Gastrocnemius medialis (tissue), 4 donors: ENCODE measurements around the gene P2RY2. TPM values are rescaled to one million over a fixed set of nuclear protein-coding genes. Genes with fewer than 3 reads are reported as not detected.

Experiments
- ATAC-seq, 2 donors: fragments of 150-250 bp; one replicate each; pipeline ENCODE4 v1.9.1; 2016
- DNase-seq, 2 donors: peaks; one replicate each; pipeline ENCODE4 v3.0.0-alpha.2; 2019
- H3K27ac ChIP-seq, 4 donors: fragments of 200-600 bp; sonication (generic); 1 replicate in 1 of 4; 2 replicates in 3 of 4; pipeline ENCODE4 v1.5.1; 2016 to 2018; ENCODE audit warnings: mild to moderate bottlenecking in 2 of 4, moderate library complexity in 1 of 4
- H3K27me3 ChIP-seq, 3 donors: fragments of 200-600 bp; sonication (generic) in 2 of 3; 1 replicate in 1 of 3; 2 replicates in 2 of 3; pipeline versions ENCODE4 v1.5.1 to v1.6.0; 2016 to 2019; ENCODE audit warnings: mild to moderate bottlenecking in 1 of 3, moderate library complexity in 1 of 3
- H3K36me3 ChIP-seq, 2 donors: fragments of 200-600 bp; sonication (generic) in 1 of 2; one replicate each; pipeline ENCODE4 v1.5.1; 2017 to 2018
- H3K4me1 ChIP-seq, 2 donors: fragments of 200-600 bp; sonication (generic) in 1 of 2; one replicate each; pipeline ENCODE4 v1.5.1; 2016 to 2017; ENCODE audit warnings: mild to moderate bottlenecking in 2 of 2
- H3K4me3 ChIP-seq, 4 donors: fragments of 200-600 bp; sonication (generic) in 3 of 4; 1 replicate in 1 of 4; 2 replicates in 3 of 4; pipeline ENCODE4 v1.5.1; 2016 to 2019; ENCODE audit warnings: mild to moderate bottlenecking in 2 of 4
- H3K9me3 ChIP-seq, 3 donors: fragments of 200-600 bp; sonication (generic) in 2 of 3; 1 replicate in 1 of 3; 2 replicates in 2 of 3; pipeline ENCODE4 v1.5.1; 2016 to 2019
- POLR2A ChIP-seq, 2 donors: fragments of 450-650 bp; IDR thresholded peaks; one replicate each; pipeline ENCODE4 v1.6.1; 2017; ENCODE audit warnings: antibody characterized with exemption in 2 of 2, mild to moderate bottlenecking in 2 of 2, moderate library complexity in 2 of 2
- in situ Hi-C, 4 donors: fragments of 200-750 bp; cut with MboI; loops; one replicate each; pipeline versions ENCODE4 v1.15.0 to v1.8.0; 2017; ENCODE audit warnings: low sequenced_read_pairs in 4 of 4
- intact Hi-C: fragments of 100-400 bp; cut with DNase I; formaldehyde crosslinking; loops from one replicate; pipeline ENCODE4 v1.15.1; 2023; ENCODE audit warnings: low total_unique reads
- total RNA-seq, 4 donors: library from RNA; depleted of rRNA; stranded (reverse); fragments of >200 nt; gene quantifications; one replicate each; pipeline versions ENCODE4 v1.1.0 to v1.2.3, GENCODE V29; 2016
- TF ChIP-seq, protein P1 (sequence below), 5 experiments: fragments of 450-650 bp in 3 of 5; fragments of 200-600 bp in 2 of 5; sonication (generic) in 2 of 5; IDR thresholded peaks in 4 of 5; conservative IDR thresholded peaks in 1 of 5; 1 replicate in 4 of 5; 2 replicates in 1 of 5; pipeline ENCODE4 v1.5.1; 2016 to 2019; ENCODE audit warnings: antibody characterized with exemption in 5 of 5, mild to moderate bottlenecking in 3 of 5, moderate library complexity in 3 of 5

P2RY2 gene
- total RNA-seq, 4 donors from 2014 or later = 21.8 to 52.6 (median 44.5) TPM

DNA sequence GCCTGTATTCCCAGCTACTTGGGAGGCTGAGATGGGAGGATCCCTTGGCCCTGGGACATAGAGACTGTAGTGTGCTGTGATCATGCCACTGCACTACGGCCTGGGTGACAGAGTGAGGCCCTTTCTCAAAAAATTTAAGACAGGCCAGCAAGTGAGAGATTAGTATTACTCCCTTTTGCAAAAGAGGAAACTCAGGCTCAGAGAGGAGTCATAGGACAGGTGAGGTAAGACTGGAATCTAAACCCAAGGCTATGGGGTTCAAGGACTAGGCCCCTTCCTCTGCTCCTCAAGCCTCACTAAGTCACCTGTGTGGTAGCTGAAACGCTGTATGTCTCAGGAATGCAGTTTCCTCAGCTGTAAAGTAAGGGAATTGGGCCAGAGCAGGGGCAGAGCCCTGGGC, 1.6 kb upstream of the P2RY2 start:
- TF ChIP-seq, protein P1, sequence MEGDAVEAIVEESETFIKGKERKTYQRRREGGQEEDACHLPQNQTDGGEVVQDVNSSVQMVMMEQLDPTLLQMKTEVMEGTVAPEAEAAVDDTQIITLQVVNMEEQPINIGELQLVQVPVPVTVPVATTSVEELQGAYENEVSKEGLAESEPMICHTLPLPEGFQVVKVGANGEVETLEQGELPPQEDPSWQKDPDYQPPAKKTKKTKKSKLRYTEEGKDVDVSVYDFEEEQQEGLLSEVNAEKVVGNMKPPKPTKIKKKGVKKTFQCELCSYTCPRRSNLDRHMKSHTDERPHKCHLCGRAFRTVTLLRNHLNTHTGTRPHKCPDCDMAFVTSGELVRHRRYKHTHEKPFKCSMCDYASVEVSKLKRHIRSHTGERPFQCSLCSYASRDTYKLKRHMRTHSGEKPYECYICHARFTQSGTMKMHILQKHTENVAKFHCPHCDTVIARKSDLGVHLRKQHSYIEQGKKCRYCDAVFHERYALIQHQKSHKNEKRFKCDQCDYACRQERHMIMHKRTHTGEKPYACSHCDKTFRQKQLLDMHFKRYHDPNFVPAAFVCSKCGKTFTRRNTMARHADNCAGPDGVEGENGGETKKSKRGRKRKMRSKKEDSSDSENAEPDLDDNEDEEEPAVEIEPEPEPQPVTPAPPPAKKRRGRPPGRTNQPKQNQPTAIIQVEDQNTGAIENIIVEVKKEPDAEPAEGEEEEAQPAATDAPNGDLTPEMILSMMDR (IDR thresholded peaks at IDR 0.05 in 4 of 5, conservative IDR thresholded peaks at IDR 0.05 in 1 of 5) = no peak
- no peak for TF ChIP-seq POLR2A (IDR thresholded peaks at IDR 0.05)
- Histone ChIP-seq H3K9me3 (no peaks in the 10 kb centered on the region), H3K4me3 (no peak overlapping the region), H3K27ac (peak overlapping the region; percentile 85 to 97 (median 94)), H3K27me3 (no peaks in the 10 kb centered on the region), H3K36me3 (no peaks in the 10 kb centered on the region), H3K4me1 (peaks cover 63 to 82% of the 10 kb centered on the region in 2 donors)
- peak in 1 of 2 donors; percentile 26 for DNase-seq
- no peak for ATAC-seq
- in situ Hi-C loops (no loop called here), intact Hi-C loops (no loop called here)

DNA sequence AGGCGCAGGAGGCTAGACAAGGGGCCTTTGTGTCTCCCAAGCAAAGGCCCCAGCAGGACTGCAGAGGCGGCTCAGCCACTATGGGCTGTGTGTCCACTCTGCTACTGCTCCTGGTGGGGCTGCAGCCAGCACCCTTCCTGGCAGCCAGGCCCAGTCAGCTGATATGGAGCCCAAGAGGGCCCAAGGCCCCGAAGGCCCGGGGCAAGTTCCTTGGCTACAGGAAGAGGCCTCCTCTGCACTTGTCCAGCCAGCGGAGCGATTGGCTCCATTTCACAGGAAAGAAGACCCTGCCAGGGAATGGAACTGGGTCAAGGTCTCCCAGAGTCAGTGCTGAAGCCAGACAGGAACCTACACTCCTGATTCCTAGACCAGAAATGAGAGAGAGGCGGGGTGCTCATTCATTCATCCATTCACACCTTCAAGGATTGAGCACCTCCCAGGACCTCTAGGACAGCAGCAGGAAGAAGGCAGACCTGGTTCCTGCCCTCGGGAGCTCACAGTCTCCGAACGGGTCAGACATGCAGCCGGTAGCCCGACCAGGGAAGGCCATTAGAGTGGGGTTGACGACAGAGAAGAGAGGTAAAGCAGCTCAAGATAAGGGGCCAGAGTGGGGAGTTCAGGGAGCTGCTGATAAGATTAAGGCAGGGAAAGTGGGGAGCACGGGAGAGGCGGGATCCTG, 811 bp upstream of the P2RY2 start:
- peak overlapping the region; percentile 85 to 97 (median 94) for H3K27ac ChIP-seq
- TF ChIP-seq, protein P1 (IDR thresholded peaks at IDR 0.05 in 4 of 5, conservative IDR thresholded peaks at IDR 0.05 in 1 of 5) = no peak
- TF ChIP-seq POLR2A (IDR thresholded peaks at IDR 0.05) = peak in 1 of 2 donors; percentile 11

DNA sequence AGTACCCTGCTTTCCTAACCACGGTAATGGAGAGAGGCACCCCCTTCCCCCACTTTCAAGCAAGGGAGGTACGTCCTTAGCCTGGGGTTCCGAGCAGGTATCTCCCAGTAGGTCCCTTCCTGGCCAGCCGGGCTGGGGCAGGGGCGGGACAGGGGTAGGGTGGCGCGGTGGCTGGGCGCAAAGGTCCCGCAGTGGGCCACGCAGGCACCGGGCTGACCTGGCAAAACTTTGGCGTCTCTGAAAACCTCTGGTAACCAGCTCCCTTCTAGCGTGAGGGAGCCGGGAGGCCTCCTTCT, 323 bp upstream of the P2RY2 start:
- H3K4me1 ChIP-seq = peaks cover 71 to 85% of the 10 kb centered on the region in 2 donors
- no peaks in the 10 kb centered on the region for H3K36me3 ChIP-seq
- H3K27me3 ChIP-seq = no peaks in the 10 kb centered on the region
- ATAC-seq = peak; percentile 5 to 8
- in situ Hi-C loops = no loop called here
- peak overlapping the region; percentile 62 to 78 (median 70) for H3K4me3 ChIP-seq
- no peak for DNase-seq
- intact Hi-C loops = loop anchor here (1.0 kb wide), 1 partner anchor 19 kb away; no protein-coding TSS in a partner anchor
- H3K9me3 ChIP-seq = no peaks in the 10 kb centered on the region
- TF ChIP-seq, protein P1 (IDR thresholded peaks at IDR 0.05 in 4 of 5, conservative IDR thresholded peaks at IDR 0.05 in 1 of 5) = no peak
- TF ChIP-seq POLR2A (IDR thresholded peaks at IDR 0.05) = no peak
- H3K27ac ChIP-seq = peak overlapping the region; percentile 85 to 97 (median 94)

More for the DNA sequence above, 811 bp upstream of the P2RY2 start:
- intact Hi-C loops (no loop called here), in situ Hi-C loops (no loop called here)
- no peaks in the 10 kb centered on the region for H3K9me3 ChIP-seq
- no peaks in the 10 kb centered on the region for H3K27me3 ChIP-seq
- DNase-seq (peak; percentile 32 to 91), ATAC-seq (peak; percentile 20 to 32)
- no peaks in the 10 kb centered on the region for H3K36me3 ChIP-seq
- H3K4me1 ChIP-seq = peaks cover 71 to 86% of the 10 kb centered on the region in 2 donors
- peak overlapping the region; percentile 62 to 78 (median 70) for H3K4me3 ChIP-seq

GRCh38 chr11:73218830-73219215, 742 bp downstream of the P2RY2 start:
- DNase-seq (peak in 1 of 2 donors; percentile 66), ATAC-seq (peak; percentile 7 to 12)
- intact Hi-C loops (loop anchor here (1.0 kb wide), 1 partner anchor 17 kb away; no protein-coding TSS in a partner anchor), in situ Hi-C loops (no loop called here)
- Histone ChIP-seq H3K36me3 (no peaks in the 10 kb centered on the region), H3K27me3 (no peaks in the 10 kb centered on the region), H3K9me3 (no peaks in the 10 kb centered on the region), H3K4me3 (peak overlapping the region; percentile 62 to 78 (median 70)), H3K27ac (peak overlapping the region; percentile 85 to 97 (median 94)), H3K4me1 (peaks cover 70 to 82% of the 10 kb centered on the region in 2 donors)
- TF ChIP-seq, protein P1 (IDR thresholded peaks at IDR 0.05 in 4 of 5, conservative IDR thresholded peaks at IDR 0.05 in 1 of 5) = no peak
- TF ChIP-seq POLR2A (IDR thresholded peaks at IDR 0.05) = no peak
